ENCODE results near the gene SRPX2.
"Not testable (repeated sequence)": the region's sequence is repeated elsewhere in the genome, so short reads cannot be mapped to it uniquely, and the experiment has no call there.

The SRPX2 gene

DNA sequence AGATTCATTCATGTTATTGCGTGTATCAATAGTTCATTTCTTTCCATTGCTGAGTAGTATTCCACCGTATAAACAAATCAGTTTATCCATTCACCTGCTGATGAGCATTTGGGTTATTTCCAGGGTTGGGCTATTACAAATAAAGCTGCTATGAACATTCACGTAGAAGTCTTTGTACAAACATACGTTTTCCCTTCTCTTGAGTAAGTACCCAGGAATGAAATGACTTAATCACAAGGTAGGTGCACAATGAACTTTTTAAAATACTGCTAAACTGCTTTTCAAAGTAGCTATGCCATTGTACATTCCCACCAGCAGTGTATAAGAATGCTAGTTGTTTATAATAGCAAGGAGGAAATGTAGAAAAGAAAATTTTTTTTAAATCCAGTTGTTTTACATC is 52.0 kb downstream of the SRPX2 start:
- DNase-seq (ENCODE audit: low read depth in 2 of 3, low spot score in 2 of 3), result no peak

DNA sequence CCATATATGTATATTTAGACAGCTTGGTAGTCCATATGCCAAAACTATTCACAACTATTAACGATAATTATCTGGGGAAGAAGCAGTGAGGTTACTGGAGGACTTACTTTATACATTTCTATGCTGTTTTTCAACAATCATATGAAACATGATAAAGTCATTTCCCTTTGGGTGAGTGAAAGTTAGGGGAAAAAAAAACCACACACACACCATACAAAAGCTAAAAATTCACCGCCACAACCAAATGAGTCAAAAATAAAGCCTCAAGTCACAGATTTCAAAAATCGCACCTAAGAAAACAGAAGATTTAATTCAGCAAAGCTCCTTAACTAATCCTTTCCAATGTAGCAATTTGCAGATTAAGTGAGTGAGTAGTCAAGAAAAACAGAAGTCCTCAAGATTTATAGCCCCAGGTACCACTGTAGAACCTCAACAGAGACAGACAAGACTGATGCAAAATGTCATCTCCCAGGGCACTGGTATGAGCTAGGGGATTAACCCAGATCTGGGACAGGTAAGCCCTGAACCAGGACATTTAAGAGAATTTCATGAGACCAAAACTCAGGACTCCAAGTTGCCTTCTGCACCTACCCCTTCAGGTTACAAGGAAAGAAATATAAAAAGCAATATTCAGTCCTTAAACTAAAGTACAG is 52.8 kb downstream of the SRPX2 start:
- DNase-seq (ENCODE audit: low read depth in 2 of 3, low spot score in 2 of 3), result no peak

DNA sequence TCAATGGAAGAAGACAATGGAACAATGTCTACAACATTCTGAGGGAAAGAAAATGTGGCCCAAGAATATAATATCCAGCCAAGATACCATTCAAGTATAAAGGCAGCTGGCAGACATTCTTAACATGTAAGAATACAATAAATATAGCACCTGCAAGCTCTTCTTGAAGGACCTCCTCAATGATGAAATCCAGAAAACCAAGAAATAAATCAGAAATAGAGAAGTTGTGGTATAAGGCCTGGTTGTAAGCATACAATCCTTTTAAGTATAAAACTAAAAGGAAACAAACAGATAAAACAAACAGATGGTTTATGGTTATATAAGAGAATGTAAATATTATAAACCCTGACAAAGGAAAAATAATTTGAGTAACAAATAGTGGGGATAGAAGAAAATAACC is 54.6 kb downstream of the SRPX2 start:
- DNase-seq (ENCODE audit: low read depth in 2 of 3, low spot score in 2 of 3), result no peak

DNA sequence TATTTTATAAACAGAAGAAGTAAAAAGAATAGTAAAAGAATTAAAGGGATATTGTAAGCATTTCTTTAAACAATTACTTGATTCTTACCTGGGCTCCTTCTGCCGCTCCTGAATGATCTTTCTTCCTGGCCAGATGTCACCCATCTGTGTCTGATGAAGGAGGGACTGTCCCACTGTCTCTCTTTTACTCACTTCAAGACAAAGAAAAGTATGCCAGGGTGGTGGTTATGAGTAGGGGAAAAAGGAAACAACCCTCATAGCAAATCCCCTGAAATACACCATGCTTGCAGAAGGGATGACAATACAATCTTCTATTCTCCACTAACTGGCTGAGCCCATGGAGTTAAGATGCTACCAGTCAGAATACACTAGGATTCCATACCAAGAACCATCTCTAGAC is 56.8 kb downstream of the SRPX2 start:
- DNase-seq (ENCODE audit: low read depth in 2 of 3, low spot score in 2 of 3), result no peak

DNA sequence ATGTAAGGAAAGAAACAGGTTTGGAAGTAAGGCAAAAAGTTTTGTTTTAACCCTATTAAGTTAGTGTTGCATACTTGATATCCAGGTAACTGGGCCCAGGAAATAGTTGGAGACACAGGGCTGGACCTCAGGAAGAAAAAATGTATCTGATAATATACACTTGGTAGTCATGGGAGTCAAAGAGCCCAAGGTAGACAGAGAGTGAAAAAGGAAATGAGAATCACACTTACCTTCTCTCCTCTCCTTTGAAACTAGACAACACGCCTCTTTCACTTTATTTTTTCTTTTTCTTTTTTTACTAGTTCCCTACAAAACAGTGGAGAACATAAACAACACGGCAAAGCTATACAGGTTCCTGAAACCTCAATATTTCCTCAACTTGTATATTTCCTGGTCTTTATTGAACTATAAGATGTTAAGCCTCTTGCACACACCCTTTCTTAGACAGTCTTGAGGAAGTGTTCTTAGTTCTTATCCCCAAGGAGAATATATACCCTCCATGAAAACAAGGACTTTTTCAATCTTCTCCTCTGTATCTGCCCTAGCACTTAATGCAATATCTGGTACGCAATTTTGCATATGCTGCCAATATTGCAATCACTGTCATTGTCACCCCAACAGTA is 60.7 kb downstream of the SRPX2 start:
- no peak for DNase-seq (ENCODE audit: low read depth in 2 of 3, low spot score in 2 of 3)

DNA sequence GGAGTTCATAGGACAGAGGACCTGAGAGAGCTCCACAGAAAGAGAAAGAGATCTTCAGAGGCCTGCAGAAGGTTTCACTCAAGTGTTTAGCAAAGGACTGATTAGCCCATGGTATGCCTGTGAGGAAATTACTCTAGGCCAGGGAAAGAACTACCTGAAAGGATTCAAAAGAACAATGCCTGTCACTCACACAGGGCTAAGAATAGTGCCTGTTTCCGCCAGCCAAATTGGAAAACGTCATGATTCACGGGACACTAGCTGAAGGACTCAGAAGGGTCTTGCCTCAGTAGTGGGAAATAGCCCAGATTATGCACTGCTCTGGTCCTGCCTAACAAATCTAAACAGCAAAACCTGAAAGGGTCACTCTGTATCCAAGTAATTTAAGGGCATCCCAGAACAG is 66.8 kb downstream of the SRPX2 start:
- no peak for DNase-seq (ENCODE audit: low read depth in 2 of 3, low spot score in 2 of 3)

DNA sequence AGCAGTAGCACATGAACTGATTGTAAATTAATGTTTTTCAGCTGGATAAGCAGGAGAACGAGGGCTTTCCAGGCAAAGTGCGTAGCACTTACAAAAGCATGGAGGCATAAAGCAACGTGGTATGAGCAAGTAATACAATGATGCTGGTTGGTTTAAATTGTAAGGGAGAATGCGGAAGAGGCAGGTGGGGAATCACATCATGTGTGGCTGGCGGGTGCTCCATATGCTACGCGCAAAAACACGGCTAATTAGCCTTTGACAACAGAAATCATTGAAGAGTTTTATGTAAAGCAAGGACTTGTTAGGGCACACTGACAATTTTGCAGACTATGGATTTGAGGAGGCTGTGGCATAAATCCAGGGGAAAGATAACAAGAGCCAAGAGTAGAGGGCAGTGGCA is 73.4 kb downstream of the SRPX2 start:
- DNase-seq (ENCODE audit: low read depth in 2 of 3, low spot score in 2 of 3), result no peak

DNA sequence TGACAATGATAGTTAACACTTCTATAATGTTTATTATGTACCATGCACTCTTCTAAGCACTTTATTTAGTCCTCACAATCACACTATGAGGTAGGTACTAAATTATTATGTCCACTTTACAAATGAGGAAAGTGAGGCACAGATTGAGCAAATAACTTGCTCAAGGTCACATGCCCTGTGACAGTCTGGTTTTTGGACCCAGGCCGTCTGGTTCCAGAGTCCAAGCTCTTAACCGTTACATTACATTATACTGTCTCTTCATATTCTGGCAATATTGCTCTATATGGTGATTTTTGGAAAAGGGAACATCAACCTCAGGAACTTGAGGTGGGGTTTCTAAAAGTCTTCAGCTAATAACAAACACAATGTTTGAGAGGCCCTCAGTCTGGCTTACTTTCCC is 75.1 kb downstream of the SRPX2 start:
- no peak for DNase-seq (ENCODE audit: low read depth in 2 of 3, low spot score in 2 of 3)

DNA sequence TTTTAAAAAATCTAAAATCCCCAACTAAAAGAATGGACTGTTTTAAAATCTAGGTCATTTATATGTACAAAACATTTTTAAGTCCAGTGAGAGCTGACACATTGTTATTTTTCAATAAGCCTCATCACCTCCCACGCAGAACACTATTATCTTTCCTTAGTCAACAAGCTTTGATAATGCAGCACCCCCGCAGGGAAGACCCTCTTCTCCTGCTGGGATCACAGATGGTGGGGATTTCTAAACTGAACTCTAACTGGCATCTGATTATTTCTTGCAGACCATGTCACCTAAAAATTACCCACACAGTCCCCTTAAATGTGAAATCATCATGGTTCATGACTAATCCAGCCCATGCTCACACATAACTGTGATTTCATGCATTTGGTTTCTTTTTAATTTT is 76.3 kb downstream of the SRPX2 start:
- no peak for DNase-seq (ENCODE audit: low read depth in 2 of 3, low spot score in 2 of 3)

DNA sequence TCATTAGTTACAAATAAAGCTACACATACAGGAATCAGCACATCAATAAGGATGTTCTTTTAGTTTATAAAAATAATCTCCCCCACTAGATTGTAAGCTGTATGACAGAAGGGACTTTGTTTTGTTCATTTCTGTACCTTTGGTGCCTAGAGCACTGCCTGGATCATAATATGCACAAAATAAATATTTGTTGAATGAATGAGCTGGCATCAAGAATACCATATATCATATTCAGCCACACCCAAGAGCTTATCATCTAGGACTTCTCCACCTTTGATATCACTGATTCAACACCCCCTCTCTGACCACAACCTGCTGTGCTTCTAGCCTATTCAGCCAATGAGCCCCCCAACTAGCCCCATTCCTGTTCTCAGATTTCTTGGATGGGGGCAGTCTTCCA is 77.3 kb downstream of the SRPX2 start:
- no peak for DNase-seq (ENCODE audit: low read depth in 2 of 3, low spot score in 2 of 3)

DNA sequence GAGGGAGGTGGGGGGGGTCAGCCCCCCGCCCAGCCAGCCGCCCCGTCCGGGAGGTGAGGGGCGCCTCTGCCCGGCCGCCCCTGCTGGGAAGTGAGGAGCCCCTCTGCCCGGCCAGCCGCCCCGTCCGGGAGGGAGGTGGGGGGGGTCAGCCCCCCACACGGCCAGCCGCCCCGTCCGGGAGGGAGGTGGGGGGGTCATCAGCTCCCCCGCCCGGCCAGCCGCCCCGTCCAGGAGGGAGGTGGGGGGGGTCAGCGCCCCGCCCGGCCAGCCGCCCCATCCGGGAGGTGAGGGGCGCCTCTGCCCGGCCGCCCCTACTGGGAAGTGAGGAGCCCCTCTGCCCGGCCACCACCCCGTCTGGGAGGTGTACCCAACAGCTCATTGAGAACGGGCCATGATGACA is 80.0 kb downstream of the SRPX2 start:
- not testable (repeated sequence) for DNase-seq (ENCODE audit: low read depth in 2 of 3, low spot score in 2 of 3)
